ENCODE measurements around the gene WDR44. TPM values are rescaled to one million over a fixed set of nuclear protein-coding genes. Genes with fewer than 3 reads are reported as not detected.
A peak's percentile ranks its signal among the peaks of the same experiment; 100 is the strongest.

WDR44 gene
- total RNA-seq, 1 donor from 2014 or later = 19.3 TPM

GRCh38 chrX:118497180-118497818 is 151.4 kb downstream of the WDR44 start:
- Mint-ChIP-seq H3K27me3 (ENCODE audit: low read depth) (no peaks in the 10 kb centered on the region), H3K27ac (ENCODE audit: unreplicated experiment) (peak overlapping the region; percentile 14), H3K4me3 (ENCODE audit: unreplicated experiment) (peak overlapping the region; percentile 93), H3K9me3 (ENCODE audit: low read depth) (no peaks in the 10 kb centered on the region), H3K36me3 (ENCODE audit: low read depth) (no peaks in the 10 kb centered on the region), H3K4me1 (ENCODE audit: low read depth) (peaks cover 13% of the 10 kb centered on the region)
- no peak for DNase-seq (ENCODE audit: low spot score)
- no peak for TF ChIP-seq CTCF (IDR thresholded peaks at IDR 0.05)

- peaks cover 13% of the 10 kb centered on the region for H3K4me1 Mint-ChIP-seq (ENCODE audit: low read depth)
- H3K27me3 Mint-ChIP-seq (ENCODE audit: low read depth) = no peaks in the 10 kb centered on the region
- no peak overlapping the region for H3K4me3 Mint-ChIP-seq (ENCODE audit: unreplicated experiment)
- no peak overlapping the region for H3K27ac Mint-ChIP-seq (ENCODE audit: unreplicated experiment)
- no peaks in the 10 kb centered on the region for H3K9me3 Mint-ChIP-seq (ENCODE audit: low read depth)
- TF ChIP-seq CTCF (IDR thresholded peaks at IDR 0.05) = no peak
- no peak for DNase-seq (ENCODE audit: low spot score)
- no peaks in the 10 kb centered on the region for H3K36me3 Mint-ChIP-seq (ENCODE audit: low read depth)
Observed at GRCh38 chrX:118498351-118498750, 152.4 kb downstream of the WDR44 start.

- Mint-ChIP-seq H3K27ac (ENCODE audit: unreplicated experiment) (no peak overlapping the region), H3K4me3 (ENCODE audit: unreplicated experiment) (no peak overlapping the region), H3K27me3 (ENCODE audit: low read depth) (no peaks in the 10 kb centered on the region), H3K36me3 (ENCODE audit: low read depth) (no peaks in the 10 kb centered on the region), H3K9me3 (ENCODE audit: low read depth) (no peaks in the 10 kb centered on the region), H3K4me1 (ENCODE audit: low read depth) (peaks cover 13% of the 10 kb centered on the region)
- no peak for DNase-seq (ENCODE audit: low spot score)
- no peak for TF ChIP-seq CTCF (IDR thresholded peaks at IDR 0.05)
Observed at GRCh38 chrX:118498755-118499154, 152.8 kb downstream of the WDR44 start.

GRCh38 chrX:118499295-118499694 is 153.4 kb downstream of the WDR44 start:
- Mint-ChIP-seq H3K4me3 (ENCODE audit: unreplicated experiment) (no peak overlapping the region), H3K27ac (ENCODE audit: unreplicated experiment) (no peak overlapping the region), H3K4me1 (ENCODE audit: low read depth) (peaks cover 13% of the 10 kb centered on the region), H3K36me3 (ENCODE audit: low read depth) (no peaks in the 10 kb centered on the region), H3K9me3 (ENCODE audit: low read depth) (no peaks in the 10 kb centered on the region), H3K27me3 (ENCODE audit: low read depth) (no peaks in the 10 kb centered on the region)
- no peak for TF ChIP-seq CTCF (IDR thresholded peaks at IDR 0.05)
- DNase-seq (ENCODE audit: low spot score) = no peak

Small RNAs within 50 kb of the gene (microRNA-seq; reads per million reads assigned to microRNA genes)
- gene MIR1277 (ENCODE audit: borderline number of aligned reads) = 31.6 reads per million, percentile 44 among the genes with 10 or more reads in this experiment

Other genes starting within 250 kb of the WDR44 start
- gene KLHL13, start 229.3 kb upstream of the WDR44 start, total RNA-seq = 0.18 to 1.3 TPM (median 0.45 TPM) in 3 replicates
- 13.7 to 25.0 TPM (median 22.1 TPM) in 3 replicates for gene DOCK11, start 149.7 kb downstream of the WDR44 start, total RNA-seq